ENCODE results near the gene TBX15. TPM values are rescaled to one million over a fixed set of nuclear protein-coding genes. Genes with fewer than 3 reads are reported as not detected.

TBX15 gene
- total and polyA plus RNA-seq, 2 experiments from 2014 or later, result 38.7 to 41.7 TPM

DNA sequence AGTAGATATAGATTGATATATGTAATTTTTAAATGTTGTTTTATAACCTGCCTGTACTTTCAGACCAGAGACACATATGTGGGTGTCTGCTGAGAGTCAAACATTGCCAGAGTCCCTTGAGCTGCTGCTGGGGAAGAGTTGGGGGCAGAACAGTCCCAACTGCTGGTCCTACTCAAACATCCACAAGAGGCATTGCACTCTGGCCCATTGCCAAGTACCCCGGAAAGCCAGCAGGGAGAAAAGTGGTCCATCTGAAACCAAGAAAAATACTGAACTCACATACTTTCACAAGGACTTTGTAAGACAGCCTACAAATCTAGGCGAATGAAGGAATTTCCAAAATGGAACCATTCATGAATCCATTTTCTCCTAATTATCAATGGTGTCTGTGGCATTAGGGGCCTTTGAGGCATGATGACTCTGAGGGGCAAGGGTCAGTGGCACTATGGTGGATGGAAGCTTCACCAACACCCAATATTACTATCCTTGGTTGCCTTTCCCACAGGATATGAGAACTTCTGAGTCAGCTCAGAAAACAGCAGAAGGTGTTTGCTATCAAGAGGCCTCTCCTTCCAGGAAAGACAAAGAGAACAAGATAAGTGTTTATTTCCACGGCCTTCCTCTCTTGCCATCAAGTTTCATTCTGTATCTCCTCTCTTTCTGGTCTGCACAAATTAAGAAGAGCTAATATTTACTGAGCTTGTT, 7.3 kb upstream of the TBX15 start:
- H3K79me2 ChIP-seq (ENCODE audit: insufficient read depth), result no peaks in the 10 kb centered on the region
- no peaks in the 10 kb centered on the region for H3K27me3 ChIP-seq (replicated peaks; ENCODE audit: insufficient read depth)
- TF ChIP-seq EZH2phosphoT487 (IDR thresholded peaks at IDR 0.05; ENCODE audit: insufficient read depth, low read depth) (no peak), EZH2 (IDR thresholded peaks at IDR 0.05; ENCODE audit: insufficient read depth, poor library complexity, severe bottlenecking) (no peak)
- H2AFZ ChIP-seq, result no peak overlapping the region
- H3K9me3 ChIP-seq (ENCODE audit: low read depth), result no peaks in the 10 kb centered on the region
- H3K9me2 ChIP-seq (ENCODE audit: insufficient read depth), result no peaks in the 10 kb centered on the region
- WGBS, 2 experiments (ENCODE audit: low coverage in 1 of 2, low lambda C conversion rate in 2 of 2, missing lambda C conversion rate in 2 of 2), result 63 to 67% methylated on average over 3 of the region's 3 CpGs
- 0 out of 2 replicates have a peak, but pooled peaks cover under 1% of the 10 kb centered on the region for H3F3A ChIP-seq (ENCODE audit: insufficient read depth)
- H3K27ac ChIP-seq, result no peak overlapping the region
- H3K4me3 ChIP-seq, result no peak overlapping the region
- no peaks in the 10 kb centered on the region for H4K20me1 ChIP-seq (ENCODE audit: insufficient read depth)
- in situ Hi-C loops (cut with MboI), result no loop called here
- no peak overlapping the region for H3K4me2 ChIP-seq (ENCODE audit: unreplicated experiment)
- H3K36me3 ChIP-seq (ENCODE audit: low read depth), result no peaks in the 10 kb centered on the region
- no peaks in the 10 kb centered on the region; the same call in 1 of the 2 replicates for H3K4me1 ChIP-seq (ENCODE audit: insufficient read depth)
- H3K9ac ChIP-seq, result no peak overlapping the region
- DNase-seq, result no peak

DNA sequence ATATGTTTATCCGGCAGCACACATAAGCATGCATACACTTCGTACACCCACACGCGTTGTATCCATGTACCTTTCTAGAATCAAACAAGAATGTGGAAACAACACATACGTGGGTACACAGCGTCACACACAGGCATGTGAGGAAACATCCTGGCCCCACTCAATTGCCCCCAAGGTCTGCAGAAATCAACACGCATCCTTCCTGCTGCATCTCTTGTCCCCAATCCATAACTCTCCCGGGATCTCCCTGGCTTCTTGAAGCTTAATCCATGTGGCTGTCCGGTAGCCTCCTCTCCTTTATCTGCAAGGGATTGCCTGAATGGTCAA, 5.5 kb upstream of the TBX15 start:
- Histone ChIP-seq H3K27ac (no peak overlapping the region), H3K9ac (no peak overlapping the region), H3K27me3 (replicated peaks; ENCODE audit: insufficient read depth) (no peaks in the 10 kb centered on the region), H3K4me2 (ENCODE audit: unreplicated experiment) (no peak overlapping the region), H3K9me3 (ENCODE audit: low read depth) (no peaks in the 10 kb centered on the region), H3K4me1 (ENCODE audit: insufficient read depth) (no peaks in the 10 kb centered on the region; the same call in 1 of the 2 replicates), H4K20me1 (ENCODE audit: insufficient read depth) (no peaks in the 10 kb centered on the region), H2AFZ (no peak overlapping the region), H3F3A (ENCODE audit: insufficient read depth) (peaks cover 15% of the 10 kb centered on the region; the same call in 1 of the 2 replicates), H3K79me2 (ENCODE audit: insufficient read depth) (peaks cover 5% of the 10 kb centered on the region; the same call in 1 of the 2 replicates), H3K36me3 (ENCODE audit: low read depth) (no peaks in the 10 kb centered on the region), H3K9me2 (ENCODE audit: insufficient read depth) (no peaks in the 10 kb centered on the region), H3K4me3 (no peak overlapping the region)
- in situ Hi-C loops (cut with MboI), result no loop called here
- no peak for TF ChIP-seq EZH2 (IDR thresholded peaks at IDR 0.05; ENCODE audit: insufficient read depth, poor library complexity, severe bottlenecking)
- DNase-seq, result no peak
- 78 to 79% methylated on average over 9 of the region's 9 CpGs for WGBS, 2 experiments (ENCODE audit: low coverage in 1 of 2, low lambda C conversion rate in 2 of 2, missing lambda C conversion rate in 2 of 2)

DNA sequence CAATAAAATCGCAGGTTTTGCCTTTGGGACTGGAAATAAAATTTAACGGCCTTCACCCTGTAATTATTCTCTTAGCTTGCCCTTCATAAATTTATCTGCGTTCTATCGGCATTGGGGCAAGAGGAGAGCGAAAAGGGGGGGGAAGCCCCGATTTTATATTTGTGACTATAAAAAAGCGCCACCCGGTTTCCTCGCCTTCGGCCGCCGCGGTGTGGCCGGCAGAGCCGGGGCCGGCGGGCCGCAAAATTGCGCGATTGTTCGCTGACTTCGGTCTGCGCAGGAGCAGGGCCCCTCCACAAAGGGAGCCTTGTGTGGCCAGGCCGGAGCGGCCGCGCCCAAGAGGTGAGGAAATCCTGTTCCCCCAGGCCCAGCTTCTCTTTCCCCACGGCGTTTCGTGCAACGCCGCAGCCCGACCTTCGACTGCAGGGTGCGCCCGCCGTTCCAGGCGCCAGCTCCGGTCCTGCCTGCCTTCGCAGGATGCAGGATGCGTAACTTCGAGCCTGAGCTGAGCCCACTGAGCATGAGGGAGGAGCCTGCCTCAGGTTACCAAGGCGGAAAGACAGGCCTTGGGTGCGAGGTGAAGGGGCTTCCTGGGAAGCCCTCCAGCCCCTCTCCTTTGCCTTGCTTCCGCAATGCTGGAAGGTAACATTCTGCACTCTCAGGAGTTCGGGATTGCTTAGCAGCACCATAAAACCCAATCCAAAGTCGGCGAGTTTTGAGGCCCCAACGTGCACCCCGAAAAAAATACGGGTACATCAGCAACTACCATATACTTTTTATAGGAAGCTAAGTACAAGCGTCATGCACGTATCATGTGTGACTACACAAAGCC, 4.9 kb upstream of the TBX15 start:
- Histone ChIP-seq H3K9me2 (ENCODE audit: insufficient read depth) (no peaks in the 10 kb centered on the region), H3K9ac (no peak overlapping the region), H3K9me3 (ENCODE audit: low read depth) (no peaks in the 10 kb centered on the region), H3K4me2 (ENCODE audit: unreplicated experiment) (no peak overlapping the region), H3K4me3 (no peak overlapping the region), H3K27me3 (replicated peaks; ENCODE audit: insufficient read depth) (no peaks in the 10 kb centered on the region), H4K20me1 (ENCODE audit: insufficient read depth) (no peaks in the 10 kb centered on the region), H3K27ac (no peak overlapping the region), H3F3A (ENCODE audit: insufficient read depth) (peaks cover 20% of the 10 kb centered on the region; the same call in 1 of the 2 replicates), H3K79me2 (ENCODE audit: insufficient read depth) (peaks cover 10% of the 10 kb centered on the region), H3K4me1 (ENCODE audit: insufficient read depth) (no peaks in the 10 kb centered on the region; the same call in 1 of the 2 replicates), H3K36me3 (ENCODE audit: low read depth) (no peaks in the 10 kb centered on the region), H2AFZ (no peak overlapping the region)
- in situ Hi-C loops (cut with MboI), result no loop called here
- no peak for DNase-seq
- 91 to 95% methylated on average over 50 to 53 of the region's 53 CpGs for WGBS, 2 experiments (ENCODE audit: low coverage in 1 of 2, low lambda C conversion rate in 2 of 2, missing lambda C conversion rate in 2 of 2)
- TF ChIP-seq EZH2phosphoT487 (IDR thresholded peaks at IDR 0.05; ENCODE audit: insufficient read depth, low read depth) (no peak), EZH2 (IDR thresholded peaks at IDR 0.05; ENCODE audit: insufficient read depth, poor library complexity, severe bottlenecking) (no peak)

DNA sequence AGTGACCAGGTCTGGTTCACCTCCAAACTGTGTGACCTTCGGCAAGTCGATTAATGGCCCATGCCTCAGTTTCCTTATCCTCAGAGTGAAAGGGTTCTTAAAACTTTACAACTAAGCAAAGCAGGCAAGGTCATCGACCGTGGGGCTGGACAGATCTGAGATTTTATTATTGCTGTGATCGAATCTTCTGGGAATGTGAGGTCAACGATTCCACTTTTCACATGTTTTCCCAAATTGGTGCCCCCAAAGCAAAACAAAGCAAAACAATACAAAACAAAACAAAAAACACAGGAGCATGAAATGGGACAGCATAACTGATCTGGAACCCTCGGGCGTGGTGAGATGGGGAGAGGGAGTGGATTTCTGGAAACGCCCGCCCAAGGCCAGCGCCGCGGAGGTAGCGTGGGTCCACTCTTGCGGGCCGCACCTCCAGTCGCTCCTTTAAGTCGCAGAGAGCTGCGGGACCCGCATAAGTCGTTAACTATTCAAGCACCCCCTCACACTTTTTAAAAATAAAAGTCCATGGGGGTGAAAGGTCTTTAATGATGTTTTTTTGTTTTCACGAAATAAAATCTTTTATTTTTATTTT, 4.2 kb upstream of the TBX15 start:
- WGBS, 2 experiments (ENCODE audit: low coverage in 1 of 2, low lambda C conversion rate in 2 of 2, missing lambda C conversion rate in 2 of 2), result 96 to 97% methylated on average over 22 of the region's 22 CpGs
- Histone ChIP-seq H3F3A (ENCODE audit: insufficient read depth) (peaks cover 20% of the 10 kb centered on the region; the same call in 1 of the 2 replicates), H3K4me3 (no peak overlapping the region), H3K4me1 (ENCODE audit: insufficient read depth) (no peaks in the 10 kb centered on the region; the same call in 1 of the 2 replicates), H4K20me1 (ENCODE audit: insufficient read depth) (no peaks in the 10 kb centered on the region), H2AFZ (no peak overlapping the region), H3K27ac (no peak overlapping the region), H3K9me3 (ENCODE audit: low read depth) (no peaks in the 10 kb centered on the region), H3K27me3 (replicated peaks; ENCODE audit: insufficient read depth) (no peaks in the 10 kb centered on the region), H3K9ac (no peak overlapping the region), H3K36me3 (ENCODE audit: low read depth) (no peaks in the 10 kb centered on the region), H3K9me2 (ENCODE audit: insufficient read depth) (no peaks in the 10 kb centered on the region), H3K4me2 (ENCODE audit: unreplicated experiment) (no peak overlapping the region), H3K79me2 (ENCODE audit: insufficient read depth) (peaks cover 18% of the 10 kb centered on the region)
- TF ChIP-seq EZH2phosphoT487 (IDR thresholded peaks at IDR 0.05; ENCODE audit: insufficient read depth, low read depth), result no peak
- TF ChIP-seq EZH2 (IDR thresholded peaks at IDR 0.05; ENCODE audit: insufficient read depth, poor library complexity, severe bottlenecking), result no peak
- no peak for DNase-seq
- in situ Hi-C loops (cut with MboI), result no loop called here

All from GM23248 (cell line).